GM18867 (cell line): Measurements from ENCODE around the gene SURF2.
A peak's percentile ranks its signal among the peaks of the same experiment; 100 is the strongest.
"Not testable (repeated sequence)": the region's sequence is repeated elsewhere in the genome, so short reads cannot be mapped to it uniquely, and the experiment has no call there.

ENCODE experiments used
- ATAC-seq: cut with Tn5 transposase; IDR thresholded peaks from one replicate; pipeline ENCODE4 v1.9.1; 2021; ENCODE audit warnings: mild to moderate bottlenecking, moderate library complexity; ENCODE audit not compliant: unreplicated experiment

Gene SURF2

DNA sequence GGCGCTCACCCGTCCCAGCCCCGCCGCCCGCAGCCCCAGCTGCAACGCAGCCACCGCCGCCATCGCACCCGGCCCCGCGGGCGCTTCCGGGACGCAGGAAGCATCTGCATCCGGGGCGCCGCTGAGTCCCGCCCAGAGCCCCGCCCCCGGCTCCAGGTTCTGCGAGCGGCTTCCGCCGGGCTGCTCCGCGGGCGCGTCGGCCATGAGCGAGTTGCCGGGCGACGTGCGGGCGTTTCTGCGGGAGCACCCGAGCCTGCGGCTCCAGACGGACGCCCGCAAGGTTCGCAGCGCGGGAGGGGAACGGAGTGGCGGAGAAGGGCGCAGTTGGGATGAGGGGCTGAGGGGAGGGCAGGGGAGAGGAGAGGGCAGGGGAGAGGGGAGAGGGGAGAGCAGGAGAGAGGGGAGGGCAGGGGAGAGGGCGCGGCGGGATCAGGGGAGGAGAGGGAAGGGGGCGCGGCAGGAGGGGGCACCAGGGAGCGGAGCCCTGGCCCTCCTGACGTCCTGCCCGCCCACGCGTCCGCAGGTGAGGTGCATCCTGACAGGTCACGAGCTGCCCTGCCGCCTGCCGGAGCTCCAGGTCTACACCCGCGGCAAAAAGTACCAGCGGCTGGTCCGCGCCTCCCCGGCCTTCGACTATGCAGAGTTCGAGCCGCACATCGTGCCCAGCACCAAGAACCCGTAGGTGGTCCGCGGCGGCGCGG lies at the start of gene SURF2, which contains the start of gene SURF1:
Gene SURF2, plus strand, starts transcription at position 160 of the 701 bp plus-strand sequence. Its CDS starts 43 bp downstream, at position 203.
Gene SURF1, minus strand, starts transcription at position 97 of the 701 bp plus-strand sequence. Its CDS starts 34 bp downstream, at position 63.
- peak; percentile 62 for ATAC-seq

DNA sequence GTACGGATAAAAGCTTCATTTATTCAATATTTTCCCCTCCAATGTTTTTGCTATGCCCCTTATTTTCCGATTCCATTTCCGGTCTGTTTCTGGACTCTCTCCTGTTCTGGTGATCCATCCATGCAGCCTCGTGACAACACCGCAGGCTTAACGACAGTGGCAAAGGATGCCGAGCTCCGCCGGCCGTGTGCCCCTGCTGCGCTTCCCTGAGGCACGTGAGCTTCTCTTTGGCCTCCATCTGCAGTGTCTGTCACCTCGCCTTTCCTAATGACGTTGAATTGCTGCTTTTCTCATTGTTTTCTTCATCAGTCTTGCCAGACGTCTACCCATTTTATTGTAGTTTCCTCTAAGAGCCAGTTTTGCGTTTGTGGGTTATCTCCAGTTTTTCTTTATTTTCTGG lies 49.0 kb upstream of the SURF2 start:
- no peak for ATAC-seq

DNA sequence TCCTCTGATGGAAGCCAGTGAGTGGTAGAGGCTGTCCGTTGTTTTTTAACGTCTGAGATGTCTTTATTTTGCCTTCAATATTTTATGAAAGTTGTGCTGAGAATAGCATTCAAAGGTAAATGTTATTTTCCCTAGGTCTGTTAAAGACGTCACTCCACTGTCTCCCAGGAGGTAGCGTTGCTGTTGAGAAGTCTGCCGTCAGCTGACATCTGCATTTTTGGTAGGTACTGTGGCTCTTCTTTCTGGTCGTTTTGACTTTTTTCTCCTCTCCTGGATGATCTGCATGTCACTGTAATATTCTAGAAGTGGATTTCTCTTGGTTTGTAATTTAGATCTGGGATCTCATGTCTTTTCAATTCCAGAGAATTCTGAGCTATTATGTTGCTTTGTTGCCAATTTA lies 46.7 kb upstream of the SURF2 start:
- no peak for ATAC-seq

DNA sequence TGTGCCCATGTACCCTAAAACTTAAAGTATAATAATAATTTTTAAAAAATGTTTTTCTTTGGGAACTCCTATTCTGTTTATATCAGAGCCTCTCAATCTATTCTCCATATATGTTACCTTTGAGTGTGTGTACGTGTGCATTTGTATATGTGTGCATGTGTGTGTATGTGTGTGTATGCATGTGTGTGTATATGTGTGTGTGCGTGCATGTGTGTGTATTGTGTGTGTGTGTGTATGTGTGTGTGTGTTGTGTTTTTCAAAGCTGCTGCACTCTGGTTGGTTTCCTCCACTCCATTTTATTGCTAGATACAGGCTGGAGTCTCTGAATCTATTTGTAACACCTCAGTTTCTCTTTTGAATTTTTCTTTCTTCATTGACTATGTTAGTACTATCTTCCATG lies 40.4 kb upstream of the SURF2 start:
- ATAC-seq: no peak

DNA sequence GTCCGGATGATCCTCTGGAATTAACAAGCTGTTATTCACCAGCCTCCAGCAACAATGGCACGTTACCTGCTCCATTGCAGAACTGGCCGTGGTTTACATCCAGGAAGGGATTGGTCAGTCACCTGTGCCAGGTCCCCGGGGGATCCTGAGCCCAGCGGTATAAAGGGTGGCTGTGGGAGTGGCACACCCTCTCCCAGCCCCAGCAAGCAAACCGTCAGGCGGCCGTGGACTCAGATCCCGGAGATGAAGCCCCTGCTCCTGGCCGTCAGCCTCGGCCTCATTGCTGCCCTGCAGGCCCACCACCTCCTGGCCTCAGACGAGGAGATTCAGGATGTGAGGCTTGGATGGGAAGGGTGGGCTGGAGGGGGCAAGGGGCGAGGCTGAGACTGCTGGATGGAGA lies 38.8 kb upstream of the SURF2 start:
- not testable (repeated sequence) for ATAC-seq

DNA sequence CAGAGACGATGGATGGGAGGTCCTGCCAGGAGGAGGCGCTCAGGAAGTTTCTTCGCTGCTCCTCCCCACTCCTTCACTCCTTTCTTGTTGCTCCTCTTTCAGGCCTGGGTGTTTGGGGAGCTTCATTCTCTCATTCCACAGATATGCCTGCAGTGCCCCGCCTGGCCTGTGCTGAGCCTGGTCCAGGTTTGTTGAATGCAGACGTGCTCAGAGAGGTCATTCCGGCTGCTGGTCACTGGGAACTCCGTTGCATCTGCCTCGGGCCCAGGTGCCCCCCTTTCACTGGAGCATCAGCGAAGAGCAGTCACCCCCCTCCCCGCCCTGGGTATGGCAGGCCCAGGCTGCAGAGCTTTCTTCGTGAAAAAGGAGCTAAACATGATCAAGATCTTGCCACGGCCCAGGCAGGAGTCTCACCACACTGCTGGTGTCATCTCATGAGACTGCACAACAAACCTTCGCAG lies 35.9 kb upstream of the SURF2 start:
- no peak for ATAC-seq

DNA sequence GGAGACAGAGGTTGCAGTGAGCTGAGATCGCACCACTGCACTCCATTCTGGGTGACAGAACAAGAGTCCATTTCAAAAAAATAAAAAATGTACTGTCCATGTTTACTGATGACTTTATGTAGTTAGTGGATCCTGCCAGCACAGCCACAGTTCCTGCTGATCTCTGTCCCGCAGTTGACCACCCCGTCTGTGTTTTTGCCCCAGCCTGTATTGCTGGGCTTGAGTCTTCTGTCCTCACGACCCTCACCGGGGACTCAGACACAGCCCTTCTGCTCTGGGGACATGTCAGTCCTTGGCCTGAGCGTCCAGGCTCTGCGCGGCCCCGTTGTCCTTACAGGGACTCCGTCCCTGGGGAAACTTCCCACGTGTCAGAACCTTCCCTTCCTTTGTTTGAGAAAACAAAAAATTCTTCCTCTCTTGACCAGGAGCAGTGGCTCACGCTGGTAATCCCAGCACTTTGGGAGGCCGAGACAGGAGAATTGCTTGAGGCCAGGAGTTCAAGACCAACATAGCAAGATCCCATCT lies 34.9 kb upstream of the SURF2 start:
- no peak for ATAC-seq

DNA sequence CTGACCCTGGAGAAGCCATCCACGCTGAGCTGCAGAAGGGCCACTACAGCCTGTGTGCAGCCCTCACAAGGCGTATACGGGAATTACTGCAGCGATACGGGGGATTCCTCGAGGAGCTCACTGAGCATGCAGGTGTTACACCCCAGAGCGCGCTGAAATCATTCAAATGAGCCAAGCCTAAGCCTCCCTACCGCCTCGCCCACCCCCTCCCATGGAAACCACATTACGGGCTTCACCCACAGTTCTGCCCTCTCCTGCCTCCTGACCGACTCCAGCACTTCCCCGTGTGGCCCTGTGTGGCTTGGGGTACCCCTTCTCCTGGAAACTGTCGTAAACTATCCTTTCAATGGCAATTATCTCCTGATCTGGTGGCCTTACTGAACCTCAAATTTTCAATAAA lies 33.6 kb upstream of the SURF2 start:
- no peak for ATAC-seq

DNA sequence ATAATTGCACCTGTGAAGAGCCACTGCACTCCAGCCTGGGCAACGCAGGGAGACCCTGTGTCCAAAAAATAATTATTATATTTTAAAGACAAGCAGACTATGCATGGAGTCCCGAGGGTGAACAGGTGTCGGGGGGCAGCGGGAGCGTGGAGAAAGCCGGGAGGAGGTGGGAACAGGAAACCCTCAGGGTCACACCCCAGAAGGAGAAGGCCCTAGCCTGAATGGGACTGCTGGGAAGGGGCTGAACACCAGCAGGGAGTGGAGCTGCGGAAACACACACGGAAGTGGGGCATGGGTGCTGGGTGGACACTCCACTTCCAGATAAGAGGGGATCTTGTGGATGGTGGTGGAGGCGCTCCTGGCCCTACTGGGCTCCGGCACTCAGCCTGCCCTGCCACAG lies 33.1 kb upstream of the SURF2 start:
- ATAC-seq: no peak

DNA sequence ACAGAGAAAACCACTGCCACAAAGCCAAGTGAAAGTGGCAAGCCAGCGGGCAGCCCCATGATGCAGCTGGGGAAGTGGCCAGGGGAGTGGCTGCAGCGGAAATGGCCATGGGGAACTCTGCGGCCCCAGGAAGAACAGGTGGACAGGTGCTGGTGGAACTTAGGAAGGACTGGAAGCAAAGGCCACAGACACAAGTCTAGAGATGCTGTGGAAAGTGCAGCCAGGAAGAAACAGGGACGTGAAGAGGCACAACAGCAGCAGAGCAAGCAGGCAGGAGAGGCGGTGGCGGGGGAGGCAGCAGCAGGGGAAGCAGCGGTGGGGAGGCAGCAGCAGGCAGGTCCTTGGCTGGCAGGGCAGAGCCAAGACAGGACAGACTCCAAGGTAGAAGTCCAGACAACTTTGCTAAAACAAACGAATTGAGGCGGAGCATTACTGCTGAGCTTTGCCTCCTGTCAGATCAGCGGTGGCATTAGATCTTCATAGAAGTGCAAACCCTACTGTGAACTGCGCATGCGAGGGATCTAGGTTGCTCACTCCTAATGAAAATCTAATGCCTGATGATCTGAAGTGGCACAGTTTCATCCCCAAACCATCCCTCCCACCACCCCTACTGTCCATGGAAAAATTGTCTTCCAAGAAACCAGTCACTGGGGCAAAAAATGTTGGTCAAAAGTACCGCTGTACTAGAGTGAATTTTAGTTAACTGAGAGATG lies 32.2 kb upstream of the SURF2 start:
- no peak for ATAC-seq

DNA sequence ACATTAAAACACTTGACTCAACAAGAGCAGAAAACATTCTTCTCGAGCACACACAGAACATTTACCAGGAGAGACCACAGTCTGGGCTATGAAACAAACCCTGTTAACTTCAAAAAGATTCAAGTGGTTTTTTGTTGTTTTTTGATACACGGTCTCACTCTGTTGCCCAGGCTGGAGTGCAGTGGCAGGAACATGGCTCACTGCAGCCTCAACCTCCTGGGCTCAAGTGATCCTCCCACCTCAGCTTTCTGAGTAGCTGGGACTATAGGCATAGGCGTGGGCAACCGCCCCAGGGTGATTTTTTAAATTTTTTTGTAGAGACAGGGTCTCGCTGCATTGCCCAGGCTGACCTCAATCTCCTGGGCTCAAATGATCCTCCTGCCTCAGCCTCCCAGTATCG lies 29.3 kb upstream of the SURF2 start:
- not testable (repeated sequence) for ATAC-seq

DNA sequence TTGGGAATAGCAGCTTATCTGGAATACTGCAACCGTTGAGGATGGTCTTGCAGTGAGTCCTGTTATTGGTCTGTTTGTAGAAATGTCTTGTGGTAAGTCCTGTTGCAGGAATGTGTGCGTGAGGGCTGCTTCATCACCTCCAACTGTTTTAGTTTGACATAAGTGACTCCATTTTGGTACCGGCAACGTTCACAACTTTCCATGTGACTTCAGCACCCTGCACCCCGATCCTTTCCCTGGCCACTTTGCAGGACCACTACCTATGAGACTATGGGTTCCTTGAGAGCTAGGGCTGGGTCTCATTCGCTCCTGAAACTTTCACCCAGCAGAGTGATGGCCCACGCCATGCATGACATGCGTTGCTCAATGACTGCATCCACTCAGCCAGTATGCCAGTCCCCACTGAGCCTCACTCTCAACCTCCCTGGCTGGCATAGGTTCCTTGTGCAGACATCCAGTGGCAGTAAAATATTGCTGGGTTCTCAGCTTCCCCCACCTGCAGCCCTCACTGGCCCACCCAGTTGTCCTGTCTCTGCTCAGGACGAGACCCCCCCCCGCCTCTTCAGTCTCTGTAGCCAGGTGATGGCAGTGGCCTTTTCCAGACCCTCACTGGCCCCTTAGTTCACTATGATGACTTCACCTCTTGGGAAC lies 28.4 kb upstream of the SURF2 start:
- ATAC-seq: no peak

DNA sequence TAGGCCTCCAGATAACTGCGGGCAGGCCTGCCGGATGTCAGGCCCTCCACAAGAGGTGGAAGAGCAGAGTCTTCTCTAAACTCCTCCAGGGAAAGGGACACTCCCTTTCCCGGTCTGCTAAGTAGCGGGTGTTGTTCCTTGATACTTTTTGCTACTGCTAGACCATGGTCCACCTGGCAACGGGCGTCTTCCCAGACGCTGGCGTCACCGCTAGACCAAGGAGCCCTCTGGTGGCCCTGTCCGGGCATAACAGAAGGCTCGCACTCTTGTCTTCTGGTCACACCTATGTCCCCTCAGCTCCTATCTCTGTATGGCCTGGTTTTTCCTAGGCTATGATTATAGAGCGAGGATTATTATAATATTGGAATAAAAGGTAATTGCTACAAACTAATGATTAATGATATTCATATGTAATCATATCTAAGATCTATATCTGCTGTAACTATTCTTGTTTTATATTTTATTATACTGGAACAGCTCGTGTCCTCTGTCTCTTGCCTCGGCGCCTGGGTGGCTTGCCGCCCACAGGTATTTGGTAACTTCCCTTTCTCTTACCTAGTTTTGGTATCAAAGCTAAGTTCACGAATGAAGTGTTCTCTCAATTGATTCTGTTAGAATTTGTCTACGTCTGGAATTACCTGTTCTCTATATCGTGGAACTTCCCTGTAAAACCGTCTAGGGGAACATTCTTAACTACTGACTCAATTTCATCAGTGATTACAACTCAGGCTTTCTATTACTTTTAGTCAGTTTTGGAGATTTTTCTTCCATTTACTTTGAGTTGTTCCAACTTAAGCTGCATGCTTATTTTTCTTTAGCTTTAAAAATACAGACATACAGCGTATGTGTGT lies 26.8 kb upstream of the SURF2 start:
- not testable (repeated sequence) for ATAC-seq

DNA sequence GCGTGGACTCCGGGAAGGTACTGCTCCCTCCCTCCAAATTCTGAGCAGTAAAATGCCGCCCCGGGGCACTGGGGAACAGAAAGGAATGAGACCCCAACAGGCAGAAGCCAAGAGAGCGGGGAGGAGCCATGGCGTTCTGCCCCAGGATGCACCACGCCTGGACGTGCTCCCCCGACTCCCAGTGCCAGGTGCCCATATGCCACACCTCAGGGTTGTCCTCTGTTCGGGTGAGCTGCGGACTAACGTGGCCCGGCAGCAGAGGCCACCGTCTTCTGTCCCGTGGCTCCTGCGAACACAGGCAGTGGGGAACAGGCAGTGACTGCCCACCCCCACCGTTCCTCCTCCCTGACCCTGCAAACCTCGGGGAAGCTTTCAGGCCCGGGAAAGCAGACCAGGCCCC lies 25.1 kb upstream of the SURF2 start:
- ATAC-seq: no peak

DNA sequence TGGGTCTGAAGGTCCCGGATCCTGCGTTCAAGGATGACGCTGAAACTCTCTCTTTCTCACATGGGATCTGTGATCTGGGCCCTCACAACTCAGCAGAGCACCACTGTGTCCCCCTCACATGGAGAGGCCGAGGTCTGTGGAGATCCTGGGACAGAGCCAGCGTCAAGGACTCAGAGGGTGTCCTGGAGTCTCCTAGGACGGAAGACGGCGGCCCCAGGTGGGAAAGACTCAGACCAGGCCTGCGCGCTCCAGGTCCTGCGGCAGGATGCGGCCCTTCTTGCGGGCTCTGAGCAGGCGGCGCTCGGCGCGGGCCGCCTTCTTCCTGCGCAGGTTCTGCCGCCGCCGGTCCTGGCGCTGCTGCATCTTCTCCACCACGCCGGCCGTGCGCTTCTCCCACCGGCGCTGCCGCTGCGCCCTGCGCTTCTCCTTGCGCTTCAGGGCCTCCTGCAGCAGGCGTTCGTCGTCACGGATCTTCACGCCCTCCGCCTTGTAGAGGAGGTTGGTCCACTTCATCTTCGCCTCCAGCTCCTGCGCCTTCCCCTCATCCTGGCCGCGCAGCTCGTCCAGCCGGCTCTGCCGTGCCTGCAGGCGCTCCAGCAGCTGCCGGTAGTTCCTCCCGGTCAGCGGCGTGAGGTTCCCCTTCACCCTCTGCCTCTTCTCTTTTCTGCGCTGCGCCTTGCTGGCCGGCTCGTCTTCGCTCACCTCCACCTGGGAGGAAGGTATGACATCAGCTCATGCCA lies 24.5 kb upstream of the SURF2 start:
- no peak for ATAC-seq

DNA sequence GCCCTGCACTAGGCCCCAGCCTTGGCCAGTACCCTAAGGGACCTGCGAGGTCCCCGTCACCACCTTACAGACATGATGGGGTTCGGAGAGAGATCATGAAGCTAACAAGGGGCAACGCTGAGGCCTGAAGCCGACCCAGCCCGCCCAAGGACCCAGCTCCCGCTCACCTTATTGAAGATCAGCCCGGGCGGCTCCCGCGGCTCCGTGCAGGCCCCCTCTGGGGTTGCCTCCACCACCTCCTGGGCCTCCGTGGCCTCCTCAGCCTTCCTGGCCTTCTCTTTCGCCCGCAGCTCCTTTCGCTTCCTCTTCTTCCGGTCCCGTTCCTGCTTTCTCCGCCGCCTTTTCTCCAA lies 24.0 kb upstream of the SURF2 start:
- no peak for ATAC-seq

DNA sequence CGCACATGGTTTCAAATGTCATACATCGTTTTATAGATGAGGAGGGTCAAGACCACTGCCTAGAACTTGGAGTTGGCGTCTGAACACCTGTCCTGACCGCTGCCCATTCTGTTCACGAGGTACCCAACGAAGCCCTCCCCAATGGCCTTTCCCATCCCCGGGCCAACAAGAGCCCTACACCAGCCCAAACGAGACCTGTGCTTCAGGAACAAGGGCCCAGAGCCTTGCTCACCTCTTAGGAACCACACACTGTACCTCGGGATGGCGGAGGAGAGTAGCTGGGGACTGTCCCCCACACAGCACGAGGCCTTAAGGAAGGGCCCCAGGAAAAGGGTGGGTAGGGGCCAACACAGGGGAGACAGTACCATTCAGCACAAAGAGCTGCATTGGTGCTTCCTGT lies 23.3 kb upstream of the SURF2 start:
- no peak for ATAC-seq

DNA sequence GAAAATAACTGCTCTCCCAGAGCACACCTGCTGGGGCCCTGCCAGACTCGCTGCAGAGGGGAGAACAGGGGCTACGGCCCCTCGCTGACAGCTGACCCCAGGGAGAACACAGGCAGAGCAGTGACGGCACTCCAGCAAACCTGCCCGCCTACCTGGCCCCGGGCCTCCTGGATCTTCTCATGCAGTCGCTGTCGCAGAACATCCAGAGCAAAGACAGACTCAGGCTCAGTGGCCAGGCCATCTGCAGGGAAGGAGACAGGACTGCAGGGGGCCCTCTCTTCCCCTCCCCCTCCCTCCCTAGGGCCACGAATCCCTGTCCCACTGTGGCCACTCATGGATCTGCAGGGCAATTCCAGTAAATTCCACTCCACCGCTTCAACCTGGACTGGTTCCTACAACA lies 22.8 kb upstream of the SURF2 start:
- no peak for ATAC-seq

DNA sequence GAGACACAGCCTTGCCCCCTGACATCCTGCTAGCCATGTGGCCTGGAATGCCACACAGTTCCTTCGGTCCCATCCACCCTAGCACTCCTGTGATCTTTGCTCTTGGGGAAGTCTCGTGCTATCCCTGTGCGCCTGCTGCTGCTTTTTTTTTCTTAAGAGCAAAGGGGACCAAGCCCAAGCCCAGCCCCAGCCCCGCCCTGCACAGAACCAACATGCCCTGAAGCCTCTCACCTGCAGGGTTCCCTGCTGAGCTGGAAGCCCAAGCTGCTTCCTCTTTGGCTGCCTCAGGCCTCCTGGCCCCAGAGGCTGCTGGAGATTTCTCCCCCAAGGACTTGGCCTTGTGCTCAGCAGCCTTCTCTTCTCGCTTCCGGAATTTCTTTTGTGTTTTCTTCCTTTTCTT lies 22.2 kb upstream of the SURF2 start:
- no peak for ATAC-seq

DNA sequence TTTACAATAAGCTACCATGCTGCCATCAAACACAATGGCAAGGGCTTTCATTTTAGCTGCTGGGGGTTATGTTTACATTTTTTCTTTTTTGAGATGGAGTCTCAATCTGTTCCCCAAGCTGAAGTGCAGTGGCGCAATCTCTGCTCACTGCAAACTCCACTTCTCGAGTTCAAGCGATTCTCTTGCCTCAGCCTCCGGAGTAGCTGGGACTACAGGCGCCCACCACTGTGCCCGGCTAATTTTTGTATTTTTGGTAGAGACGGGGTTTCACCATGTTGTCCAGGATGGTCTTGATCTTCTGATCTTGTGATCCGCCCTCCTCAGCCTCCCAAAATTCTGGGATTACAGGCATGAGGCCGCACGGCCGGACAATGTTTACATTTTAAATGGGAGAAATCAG lies 21.5 kb upstream of the SURF2 start:
- ATAC-seq: not testable (repeated sequence)
